ENCODE measurements around the gene SLAMF7. TPM values are rescaled to one million over a fixed set of nuclear protein-coding genes. Genes with fewer than 3 reads are reported as not detected.
"Not testable (repeated sequence)": the region's sequence is repeated elsewhere in the genome, so short reads cannot be mapped to it uniquely, and the experiment has no call there.

SLAMF7 gene
- total and polyA plus RNA-seq, 5 donors from 2014 or later: 0.07 to 0.88 (median 0.17) TPM

- ATAC-seq (ENCODE audit: low read depth in 2 of 2) (peak; percentile 45 to 50), DNase-seq (peak; percentile 44 to 82 (median 61))
- Histone ChIP-seq H3K4me1 (ENCODE audit: control insufficient read depth, insufficient read depth, low read length, poor library complexity, severe bottlenecking) (peaks cover 58% of the 10 kb centered on the region), H3K27ac (ENCODE audit: insufficient read depth, low read length, poor library complexity, severe bottlenecking) (peak overlapping the region; percentile 96), H3K4me3 (ENCODE audit: low read depth, low read length) (peak overlapping the region; percentile 99)
- H3K4me3 Mint-ChIP-seq; H3K27me3 Mint-ChIP-seq; H3K9me3 ChIP-seq (ENCODE audit: control insufficient read depth in 2 of 2, low read length in 2 of 2); H3K9me3 Mint-ChIP-seq; H3K36me3 Mint-ChIP-seq; H3K36me3 ChIP-seq (ENCODE audit: control insufficient read depth, insufficient read depth, low read length); H3K27ac Mint-ChIP-seq; H3K27me3 ChIP-seq (ENCODE audit: control insufficient read depth, insufficient read depth, low read length): not testable (repeated sequence)
- peaks cover 14 to 40% (median 20%) of the 10 kb centered on the region in 4 donors for H3K4me1 Mint-ChIP-seq
Measured at GRCh38 chr1:160712525-160713080, 26.4 kb upstream of the SLAMF7 start.

GRCh38 chr1:160713161-160713560 is 25.9 kb upstream of the SLAMF7 start:
- Mint-ChIP-seq H3K27me3 (peaks cover 4% of the 10 kb centered on the region), H3K4me3 (no peak overlapping the region), H3K36me3 (no peaks in the 10 kb centered on the region), H3K4me1 (peaks cover 14 to 40% (median 20%) of the 10 kb centered on the region in 4 donors), H3K27ac (no peak overlapping the region), H3K9me3 (no peaks in the 10 kb centered on the region)
- no peak for DNase-seq
- peaks cover 53% of the 10 kb centered on the region for H3K4me1 ChIP-seq (ENCODE audit: control insufficient read depth, insufficient read depth, low read length, poor library complexity, severe bottlenecking)
- H3K27ac ChIP-seq (ENCODE audit: insufficient read depth, low read length, poor library complexity, severe bottlenecking): peak overlapping the region; percentile 96
- peak overlapping the region; percentile 99 for H3K4me3 ChIP-seq (ENCODE audit: low read depth, low read length)
- H3K27me3 ChIP-seq (ENCODE audit: control insufficient read depth, insufficient read depth, low read length): no peaks in the 10 kb centered on the region
- no peaks in the 10 kb centered on the region for H3K9me3 ChIP-seq (ENCODE audit: control insufficient read depth in 2 of 2, low read length in 2 of 2)
- ATAC-seq (ENCODE audit: low read depth in 2 of 2): no peak
- no peaks in the 10 kb centered on the region for H3K36me3 ChIP-seq (ENCODE audit: control insufficient read depth, insufficient read depth, low read length)

- H3K27me3 ChIP-seq (ENCODE audit: control insufficient read depth, insufficient read depth, low read length); DNase-seq; H3K9me3 Mint-ChIP-seq; H3K36me3 ChIP-seq (ENCODE audit: control insufficient read depth, insufficient read depth, low read length); H3K4me3 ChIP-seq (ENCODE audit: low read depth, low read length); H3K9me3 ChIP-seq (ENCODE audit: control insufficient read depth in 2 of 2, low read length in 2 of 2); H3K36me3 Mint-ChIP-seq; H3K4me3 Mint-ChIP-seq; H3K27me3 Mint-ChIP-seq: not testable (repeated sequence)
- ATAC-seq (ENCODE audit: low read depth in 2 of 2): peak; percentile 19 to 61
- H3K4me1 ChIP-seq (ENCODE audit: control insufficient read depth, insufficient read depth, low read length, poor library complexity, severe bottlenecking): peaks cover 43% of the 10 kb centered on the region
- peak overlapping the region; percentile 96 for H3K27ac ChIP-seq (ENCODE audit: insufficient read depth, low read length, poor library complexity, severe bottlenecking)
- peak overlapping the region; percentile 52 to 82 (median 80) for H3K27ac Mint-ChIP-seq
- H3K4me1 Mint-ChIP-seq: peaks cover 14 to 40% (median 20%) of the 10 kb centered on the region in 4 donors
Measured at GRCh38 chr1:160714034-160714648, 24.9 kb upstream of the SLAMF7 start.

DNA sequence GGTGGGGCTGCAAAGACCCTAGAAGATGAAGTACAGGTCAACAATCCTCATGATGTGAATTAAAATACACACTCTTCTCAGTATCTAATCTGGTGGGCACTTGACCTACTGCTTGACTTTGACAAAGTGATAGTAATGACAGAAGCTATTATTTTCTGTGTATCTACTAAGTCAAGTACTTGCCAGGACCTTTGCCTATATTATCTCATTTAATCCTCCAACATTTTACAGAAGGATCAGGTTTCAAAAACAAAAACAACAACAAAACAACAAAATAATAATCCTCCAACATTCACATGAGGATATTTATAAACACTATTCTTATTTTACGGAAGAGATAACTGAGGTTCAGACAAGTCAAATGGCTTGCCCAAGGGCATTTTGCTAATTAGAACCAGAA is 23.0 kb upstream of the SLAMF7 start:
- H3K4me1 Mint-ChIP-seq: peaks cover 17 to 48% (median 22%) of the 10 kb centered on the region in 4 donors

GRCh38 chr1:160717306-160717705 is 21.7 kb upstream of the SLAMF7 start:
- Mint-ChIP-seq H3K27ac (peak overlapping the region in 1 of 3 donors; percentile 69), H3K4me1 (peaks cover 9 to 42% (median 20%) of the 10 kb centered on the region in 4 donors)

More for the DNA sequence above, 23.0 kb upstream of the SLAMF7 start:
- peak overlapping the region in 2 of 3 donors; percentile 7 to 82 for H3K27ac Mint-ChIP-seq
- peaks cover 9% of the 10 kb centered on the region for H3K27me3 Mint-ChIP-seq
- Histone ChIP-seq H3K36me3 (ENCODE audit: control insufficient read depth, insufficient read depth, low read length) (no peaks in the 10 kb centered on the region), H3K4me1 (ENCODE audit: control insufficient read depth, insufficient read depth, low read length, poor library complexity, severe bottlenecking) (peaks cover 29% of the 10 kb centered on the region), H3K9me3 (ENCODE audit: control insufficient read depth in 2 of 2, low read length in 2 of 2) (no peaks in the 10 kb centered on the region), H3K27ac (ENCODE audit: insufficient read depth, low read length, poor library complexity, severe bottlenecking) (no peak overlapping the region), H3K4me3 (ENCODE audit: low read depth, low read length) (no peak overlapping the region), H3K27me3 (ENCODE audit: control insufficient read depth, insufficient read depth, low read length) (no peaks in the 10 kb centered on the region)
- H3K4me3 Mint-ChIP-seq: peak overlapping the region in 2 of 4 donors; percentile 7 to 28
- no peaks in the 10 kb centered on the region for H3K9me3 Mint-ChIP-seq
- no peak for ATAC-seq (ENCODE audit: low read depth in 2 of 2)
- H3K36me3 Mint-ChIP-seq: no peaks in the 10 kb centered on the region
- no peak for DNase-seq

DNA sequence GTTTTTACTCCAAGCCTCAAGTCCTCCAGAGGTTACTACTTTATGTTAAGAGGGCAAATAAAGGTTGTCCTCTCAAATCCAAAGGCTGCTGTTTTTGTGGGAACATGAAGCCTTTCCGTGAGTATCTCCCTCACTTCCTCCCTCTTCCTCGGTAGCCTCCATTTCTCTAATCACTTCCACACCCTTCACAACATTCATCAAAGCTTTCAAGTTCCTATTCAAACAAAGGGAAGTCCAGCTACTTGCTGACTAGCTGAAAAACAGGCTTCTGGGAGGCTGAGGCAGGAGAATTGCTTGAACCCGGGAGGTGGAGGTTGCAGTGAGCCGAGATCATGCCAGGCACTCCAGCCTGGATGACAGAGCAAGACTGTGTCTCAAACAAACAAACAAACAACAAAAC is 20.8 kb upstream of the SLAMF7 start:
- no peaks in the 10 kb centered on the region for H3K36me3 Mint-ChIP-seq
- Histone ChIP-seq H3K36me3 (ENCODE audit: control insufficient read depth, insufficient read depth, low read length) (no peaks in the 10 kb centered on the region), H3K27me3 (ENCODE audit: control insufficient read depth, insufficient read depth, low read length) (no peaks in the 10 kb centered on the region), H3K27ac (ENCODE audit: insufficient read depth, low read length, poor library complexity, severe bottlenecking) (no peak overlapping the region), H3K9me3 (ENCODE audit: control insufficient read depth in 2 of 2, low read length in 2 of 2) (no peaks in the 10 kb centered on the region), H3K4me1 (ENCODE audit: control insufficient read depth, insufficient read depth, low read length, poor library complexity, severe bottlenecking) (peaks cover 14% of the 10 kb centered on the region), H3K4me3 (ENCODE audit: low read depth, low read length) (no peak overlapping the region)
- DNase-seq (no peak), ATAC-seq (ENCODE audit: low read depth in 2 of 2) (no peak)
- peak overlapping the region in 1 of 3 donors; percentile 69 for H3K27ac Mint-ChIP-seq
- H3K27me3 Mint-ChIP-seq: peaks cover 8% of the 10 kb centered on the region
- H3K9me3 Mint-ChIP-seq: no peaks in the 10 kb centered on the region
- H3K4me3 Mint-ChIP-seq: peak overlapping the region in 1 of 4 donors; percentile 12
- H3K4me1 Mint-ChIP-seq: peaks cover 2 to 37% (median 17%) of the 10 kb centered on the region in 4 donors

More at GRCh38 chr1:160717306-160717705, 21.7 kb upstream of the SLAMF7 start:
- H3K27ac ChIP-seq (ENCODE audit: insufficient read depth, low read length, poor library complexity, severe bottlenecking): no peak overlapping the region
- Mint-ChIP-seq H3K36me3 (no peaks in the 10 kb centered on the region), H3K4me3 (no peak overlapping the region), H3K27me3 (peaks cover 4% of the 10 kb centered on the region), H3K9me3 (no peaks in the 10 kb centered on the region)
- H3K27me3 ChIP-seq (ENCODE audit: control insufficient read depth, insufficient read depth, low read length): no peaks in the 10 kb centered on the region
- H3K4me3 ChIP-seq (ENCODE audit: low read depth, low read length): no peak overlapping the region
- ATAC-seq (ENCODE audit: low read depth in 2 of 2): no peak
- H3K9me3 ChIP-seq (ENCODE audit: control insufficient read depth in 2 of 2, low read length in 2 of 2): no peaks in the 10 kb centered on the region
- H3K36me3 ChIP-seq (ENCODE audit: control insufficient read depth, insufficient read depth, low read length): no peaks in the 10 kb centered on the region
- DNase-seq: no peak
- peaks cover 23% of the 10 kb centered on the region for H3K4me1 ChIP-seq (ENCODE audit: control insufficient read depth, insufficient read depth, low read length, poor library complexity, severe bottlenecking)

DNA sequence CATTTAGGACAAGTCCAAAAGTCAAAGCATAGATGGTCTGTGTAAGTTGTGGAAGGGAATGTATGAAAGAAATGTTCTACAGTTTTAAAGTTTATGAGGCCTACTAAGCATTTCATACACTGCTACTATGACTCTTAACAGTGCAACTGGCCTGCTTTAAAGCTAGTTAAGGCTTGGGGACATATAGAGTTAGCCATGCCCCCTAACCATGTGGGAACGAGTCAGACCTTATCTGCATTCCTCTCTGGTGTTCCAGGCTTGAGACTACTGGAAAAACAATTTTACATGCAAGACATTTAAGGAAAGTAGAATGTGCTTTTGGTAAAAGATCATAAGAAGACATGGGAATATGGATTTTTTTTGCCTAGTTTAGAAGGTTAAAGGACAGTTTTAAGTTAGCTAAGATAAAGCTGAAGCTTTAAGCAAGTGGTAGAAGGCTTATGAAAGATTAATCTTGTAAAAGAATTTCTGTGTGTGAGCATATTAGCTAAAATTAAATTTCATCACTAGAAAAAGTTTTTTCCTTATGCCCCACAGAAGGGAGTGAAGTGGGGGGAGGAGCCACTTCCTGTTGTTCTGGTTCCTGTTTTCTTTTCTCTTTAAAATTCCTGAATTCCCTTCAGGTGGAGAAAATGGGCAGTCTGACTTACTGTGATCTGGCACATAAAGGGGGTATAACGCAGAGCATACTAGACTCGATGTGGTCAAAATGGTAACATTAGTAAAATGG is 18.5 kb upstream of the SLAMF7 start:
- no peaks in the 10 kb centered on the region for H3K9me3 Mint-ChIP-seq
- no peak overlapping the region for H3K27ac ChIP-seq (ENCODE audit: insufficient read depth, low read length, poor library complexity, severe bottlenecking)
- H3K9me3 ChIP-seq (ENCODE audit: control insufficient read depth in 2 of 2, low read length in 2 of 2): no peaks in the 10 kb centered on the region
- no peak overlapping the region for H3K27ac Mint-ChIP-seq
- peaks cover 0 to 21% (median 16%) of the 10 kb centered on the region in 4 donors for H3K4me1 Mint-ChIP-seq
- H3K27me3 ChIP-seq (ENCODE audit: control insufficient read depth, insufficient read depth, low read length): no peaks in the 10 kb centered on the region
- H3K4me3 Mint-ChIP-seq: no peak overlapping the region
- H3K27me3 Mint-ChIP-seq: peaks cover 8% of the 10 kb centered on the region
- ATAC-seq (ENCODE audit: low read depth in 2 of 2) (no peak), DNase-seq (no peak)
- H3K4me3 ChIP-seq (ENCODE audit: low read depth, low read length): no peak overlapping the region
- H3K36me3 ChIP-seq (ENCODE audit: control insufficient read depth, insufficient read depth, low read length): no peaks in the 10 kb centered on the region
- H3K36me3 Mint-ChIP-seq: no peaks in the 10 kb centered on the region
- H3K4me1 ChIP-seq (ENCODE audit: control insufficient read depth, insufficient read depth, low read length, poor library complexity, severe bottlenecking): no peaks in the 10 kb centered on the region

Measured in CD4-positive, CD25-positive, alpha-beta regulatory T cell (primary cell).